Nephron progenitor cell (in vitro differentiated cells): ENCODE data around the gene PTGS1.

Experiments
- DNase-seq: peaks from one replicate; pipeline ENCODE4 v3.0.0; 2021
- H3K27ac Mint-ChIP-seq: 2 replicates; pipeline ENCODE4 v1.8.0; 2021; ENCODE audit warnings: mild to moderate bottlenecking, moderate library complexity, mixed read lengths
- H3K27me3 Mint-ChIP-seq: 2 replicates; pipeline ENCODE4 v1.8.0; 2021; ENCODE audit warnings: mild to moderate bottlenecking, low read depth, mixed read lengths; ENCODE audit not compliant: poor library complexity
- H3K36me3 Mint-ChIP-seq: 2 replicates; pipeline ENCODE4 v1.8.0; 2021; ENCODE audit warnings: low read depth, mixed read lengths
- H3K4me1 Mint-ChIP-seq: 2 replicates; pipeline ENCODE4 v1.8.0; 2021; ENCODE audit warnings: mixed read lengths
- H3K4me3 Mint-ChIP-seq: 2 replicates; pipeline ENCODE4 v1.8.0; 2021; ENCODE audit warnings: mild to moderate bottlenecking, moderate library complexity, mixed read lengths
- H3K9me3 Mint-ChIP-seq: 2 replicates; pipeline ENCODE4 v1.8.0; 2021; ENCODE audit warnings: mild to moderate bottlenecking, moderate library complexity, mixed read lengths
- CTCF ChIP-seq: fragments of 200-600 bp; sonication (generic); IDR thresholded peaks from 2 replicates; pipeline ENCODE4 v1.5.0; 2021; ENCODE audit warnings: antibody characterized with exemption

The PTGS1 gene

GRCh38 chr9:122331523-122331927 lies 39.3 kb upstream of the PTGS1 start:
- Mint-ChIP-seq H3K27me3 (peaks cover 12% of the 10 kb centered on the region), H3K36me3 (no peaks in the 10 kb centered on the region), H3K27ac (peak overlapping the region; percentile 57), H3K4me3 (no peak overlapping the region), H3K4me1 (peaks cover 15% of the 10 kb centered on the region), H3K9me3 (no peaks in the 10 kb centered on the region)
- TF ChIP-seq CTCF: no peak
- DNase-seq: no peak

- Mint-ChIP-seq H3K4me1 (peaks cover 15% of the 10 kb centered on the region), H3K4me3 (no peak overlapping the region), H3K27ac (no peak overlapping the region), H3K27me3 (peaks cover 13% of the 10 kb centered on the region), H3K36me3 (no peaks in the 10 kb centered on the region), H3K9me3 (no peaks in the 10 kb centered on the region)
- DNase-seq: no peak
- TF ChIP-seq CTCF: no peak
Observed at GRCh38 chr9:122332083-122332482, 38.7 kb upstream of the PTGS1 start.

GRCh38 chr9:122332644-122333043 lies 38.2 kb upstream of the PTGS1 start:
- Mint-ChIP-seq H3K4me1 (peaks cover 15% of the 10 kb centered on the region), H3K27me3 (peaks cover 18% of the 10 kb centered on the region), H3K4me3 (no peak overlapping the region), H3K9me3 (no peaks in the 10 kb centered on the region), H3K36me3 (no peaks in the 10 kb centered on the region), H3K27ac (peak overlapping the region; percentile 79)
- no peak for DNase-seq
- TF ChIP-seq CTCF: no peak

GRCh38 chr9:122333169-122333808 lies 37.5 kb upstream of the PTGS1 start:
- TF ChIP-seq CTCF: no peak
- H3K4me1 Mint-ChIP-seq: peaks cover 21% of the 10 kb centered on the region
- H3K27ac Mint-ChIP-seq: no peak overlapping the region
- no peaks in the 10 kb centered on the region for H3K9me3 Mint-ChIP-seq
- H3K4me3 Mint-ChIP-seq: no peak overlapping the region
- H3K36me3 Mint-ChIP-seq: no peaks in the 10 kb centered on the region
- DNase-seq: no peak
- H3K27me3 Mint-ChIP-seq: peaks cover 25% of the 10 kb centered on the region

- no peaks in the 10 kb centered on the region for H3K9me3 Mint-ChIP-seq
- no peak overlapping the region for H3K4me3 Mint-ChIP-seq
- no peak for TF ChIP-seq CTCF
- H3K27ac Mint-ChIP-seq: no peak overlapping the region
- peaks cover 28% of the 10 kb centered on the region for H3K4me1 Mint-ChIP-seq
- H3K27me3 Mint-ChIP-seq: peaks cover 41% of the 10 kb centered on the region
- no peak for DNase-seq
- no peaks in the 10 kb centered on the region for H3K36me3 Mint-ChIP-seq
Observed at GRCh38 chr9:122334916-122335315, 35.9 kb upstream of the PTGS1 start.

- TF ChIP-seq CTCF: no peak
- H3K4me1 Mint-ChIP-seq: peaks cover 22% of the 10 kb centered on the region
- no peak overlapping the region for H3K27ac Mint-ChIP-seq
- H3K9me3 Mint-ChIP-seq: no peaks in the 10 kb centered on the region
- H3K4me3 Mint-ChIP-seq: no peak overlapping the region
- no peaks in the 10 kb centered on the region for H3K36me3 Mint-ChIP-seq
- DNase-seq: no peak
- H3K27me3 Mint-ChIP-seq: peaks cover 52% of the 10 kb centered on the region
Observed at GRCh38 chr9:122336189-122336588, 34.6 kb upstream of the PTGS1 start.
